Keratinocyte (primary cell): ENCODE data around the gene UBE2A. TPM values are rescaled to one million over a fixed set of nuclear protein-coding genes. Genes with fewer than 3 reads are reported as not detected.
A peak's percentile ranks its signal among the peaks of the same experiment; 100 is the strongest.

Source experiments
- DNase-seq: peaks from one replicate; pipeline ENCODE4 v3.0.0-alpha.2; 2011; ENCODE audit warnings: low read depth, missing footprints, low spot score
- FAIRE-seq: peaks from 2 replicates; lab custom pipeline; 2011; peaks lifted over from hg19 to GRCh38; lab: Jason Lieb, UNC
- H2AFZ ChIP-seq: 2 replicates; pipeline ENCODE4 v1.6.0; 2012; ENCODE audit warnings: low read length, control low read depth, inconsistent platforms; ENCODE audit not compliant: control insufficient read depth
- H3K27ac ChIP-seq: 2 replicates; pipeline ENCODE4 v1.5.1; 2011; ENCODE audit warnings: low read length; ENCODE audit not compliant: control insufficient read depth, insufficient read depth
- H3K27me3 ChIP-seq: 3 replicates; pipeline ENCODE4 v1.6.0; 2011; ENCODE audit warnings: low read length; ENCODE audit not compliant: control insufficient read depth, insufficient read depth; ENCODE audit errors: extremely low read depth
- H3K36me3 ChIP-seq, 2 experiments: 2 replicates in 1 of 2; 3 replicates in 1 of 2; pipeline ENCODE4 v1.5.1; 2011; ENCODE audit warnings: low read length in 2 of 2, mild to moderate bottlenecking in 1 of 2; ENCODE audit not compliant: control insufficient read depth in 2 of 2, insufficient read depth in 2 of 2; ENCODE audit errors: extremely low read depth in 1 of 2
- H3K4me1 ChIP-seq: 3 replicates; pipeline ENCODE4 v1.5.1; 2011; ENCODE audit warnings: low read length; ENCODE audit not compliant: control insufficient read depth, insufficient read depth; ENCODE audit errors: extremely low read depth
- H3K4me2 ChIP-seq: 3 replicates; pipeline ENCODE4 v1.6.0; 2011; ENCODE audit warnings: low read depth, low read length; ENCODE audit not compliant: control insufficient read depth, insufficient read depth; ENCODE audit errors: extremely low read depth
- H3K4me3 ChIP-seq, 3 experiments: fragments of 200-600 bp in 1 of 3; sonication (generic) in 1 of 3; 2 replicates in 2 of 3; 3 replicates in 1 of 3; pipeline ENCODE4 v1.5.1; 2011 to 2016; ENCODE audit warnings: low read length in 3 of 3, mild to moderate bottlenecking in 3 of 3, control low read depth in 2 of 3, inconsistent platforms in 1 of 3, low read depth in 1 of 3, mixed read lengths in 1 of 3, mixed run types in 1 of 3, moderate library complexity in 1 of 3; ENCODE audit not compliant: control insufficient read depth in 2 of 3, insufficient read depth in 2 of 3; ENCODE audit errors: extremely low read depth in 1 of 3
- H3K79me2 ChIP-seq: 2 replicates; pipeline ENCODE4 v1.6.0; 2012; ENCODE audit warnings: low read length; ENCODE audit not compliant: control insufficient read depth, insufficient read depth
- H3K9ac ChIP-seq: 3 replicates; pipeline ENCODE4 v1.6.0; 2011; ENCODE audit warnings: low read length; ENCODE audit not compliant: control insufficient read depth, insufficient read depth; ENCODE audit errors: extremely low read depth
- H3K9me1 ChIP-seq: 3 replicates; pipeline ENCODE4 v1.6.0; 2011; ENCODE audit warnings: low read length; ENCODE audit not compliant: control insufficient read depth, insufficient read depth; ENCODE audit errors: extremely low read depth
- H3K9me3 ChIP-seq: 2 replicates; pipeline ENCODE4 v1.5.1; 2012; ENCODE audit warnings: low read depth, low read length; ENCODE audit not compliant: control insufficient read depth
- H4K20me1 ChIP-seq: 3 replicates; pipeline ENCODE4 v1.6.0; 2011; ENCODE audit warnings: low read length; ENCODE audit not compliant: control insufficient read depth, insufficient read depth; ENCODE audit errors: extremely low read depth
- CTCF ChIP-seq, 3 experiments: IDR thresholded peaks in 1 of 3; conservative IDR thresholded peaks in 1 of 3; optimal IDR thresholded peaks in 1 of 3; 2 replicates in 2 of 3; 3 replicates in 1 of 3; pipeline versions ENCODE3 to v1.5.1; 2011; ENCODE audit warnings: low read length in 3 of 3, mild to moderate bottlenecking in 3 of 3, moderate library complexity in 2 of 3, control low read depth in 1 of 3, inconsistent platforms in 1 of 3; ENCODE audit not compliant: insufficient read depth in 2 of 3; ENCODE audit errors: extremely low read depth in 1 of 3
- EZH2 ChIP-seq: IDR thresholded peaks from one replicate; pipeline ENCODE4 v1.6.1; 2012; ENCODE audit warnings: inconsistent platforms, mild to moderate bottlenecking, low read length, moderate library complexity
- dilution Hi-C: fragments of 300-500 bp; cut with MboI; formaldehyde crosslinking; loops from one replicate; pipeline ENCODE4 v1.7.0; 2020; ENCODE audit warnings: low sequenced_read_pairs; ENCODE audit not compliant: extremely low pct_ligation_motif_present
- polyA plus RNA-seq, 5 experiments: library from polyadenylated mRNA; depleted of rRNA in 3 of 5; stranded (reverse) in 3 of 5; stranded (forward) in 1 of 5; unstranded in 1 of 5; fragments of >200 nt; gene quantifications; 1 replicate in 1 of 5; 2 replicates in 3 of 5; 3 replicates in 1 of 5; pipeline versions ENCODE4 v1.2.1 to v1.2.3, GENCODE V29; 2011 to 2012; ENCODE audit warnings: missing spikeins in 2 of 5, low read depth in 1 of 5, low replicate concordance in 1 of 5

The UBE2A gene
- polyA plus RNA-seq, 1 donor (not counting 4 experiments of a cell fraction or from before 2014, with no cell fraction given) = 76.2 TPM

GRCh38 chrX:119570351-119570835, 4.0 kb upstream of the UBE2A start:
- no peak for DNase-seq
- Histone ChIP-seq H3K27ac (no peak overlapping the region), H3K79me2 (peaks cover 4% of the 10 kb centered on the region), H3K9me3 (no peaks in the 10 kb centered on the region), H3K4me1 (peaks cover 7% of the 10 kb centered on the region), H4K20me1 (no peaks in the 10 kb centered on the region), H3K4me3 (no peak overlapping the region), H3K4me2 (no peak overlapping the region), H3K27me3 (no peaks in the 10 kb centered on the region), H3K9me1 (no peaks in the 10 kb centered on the region), H3K36me3 (no peaks in the 10 kb centered on the region), H2AFZ (no peak overlapping the region), H3K9ac (no peak overlapping the region)
- no peak for FAIRE-seq
- TF ChIP-seq EZH2 = no peak
- TF ChIP-seq CTCF (optimal IDR thresholded peaks at IDR 0.05 in 1 of 3, IDR thresholded peaks at IDR 0.05 in 1 of 3, conservative IDR thresholded peaks at IDR 0.05 in 1 of 3; ENCODE audit: extremely low read depth in 1 of 3, insufficient read depth in 2 of 3, low read length in 3 of 3) = no peak
- dilution Hi-C loops = no loop called here

GRCh38 chrX:119573222-119573621, 1.1 kb upstream of the UBE2A start:
- TF ChIP-seq EZH2 (no peak), CTCF (optimal IDR thresholded peaks at IDR 0.05 in 1 of 3, IDR thresholded peaks at IDR 0.05 in 1 of 3, conservative IDR thresholded peaks at IDR 0.05 in 1 of 3; ENCODE audit: extremely low read depth in 1 of 3, insufficient read depth in 2 of 3, low read length in 3 of 3) (no peak)
- H3K27ac ChIP-seq = no peak overlapping the region

More at GRCh38 chrX:119573222-119573621, 1.1 kb upstream of the UBE2A start:
- dilution Hi-C loops = no loop called here
- Histone ChIP-seq H3K4me2 (peak overlapping the region; percentile 78), H3K4me3 (peak overlapping the region in 2 of 3 experiments; percentile 51 to 70), H3K4me1 (peaks cover 7% of the 10 kb centered on the region), H3K27me3 (no peaks in the 10 kb centered on the region), H3K79me2 (peaks cover 8% of the 10 kb centered on the region), H3K9ac (no peak overlapping the region), H3K9me1 (no peaks in the 10 kb centered on the region), H4K20me1 (no peaks in the 10 kb centered on the region), H2AFZ (no peak overlapping the region), H3K9me3 (no peaks in the 10 kb centered on the region), H3K36me3 (no peaks in the 10 kb centered on the region)
- FAIRE-seq (no peak), DNase-seq (no peak)
